Measurements from ENCODE around the gene SAMD4A.

DNA sequence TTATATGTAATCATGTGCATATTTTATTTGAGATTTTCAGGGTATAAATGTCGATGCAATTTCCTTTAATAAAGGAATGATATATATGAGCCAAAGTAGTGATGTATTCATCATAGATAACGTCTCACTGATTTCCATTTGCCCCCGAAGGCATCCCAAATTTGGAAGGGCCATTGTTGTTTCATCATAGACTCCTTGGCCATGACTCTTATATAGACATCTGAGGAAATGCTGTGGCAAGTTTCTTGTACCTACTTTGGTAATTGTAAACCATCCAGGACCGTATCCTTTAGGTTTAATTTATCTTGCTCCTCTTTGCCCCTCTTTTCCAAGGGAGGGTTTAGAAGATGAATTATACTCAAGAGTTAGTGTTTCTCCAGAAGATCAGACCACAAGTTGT, 84.7 kb downstream of the SAMD4A start:
- TF ChIP-seq, protein P1, sequence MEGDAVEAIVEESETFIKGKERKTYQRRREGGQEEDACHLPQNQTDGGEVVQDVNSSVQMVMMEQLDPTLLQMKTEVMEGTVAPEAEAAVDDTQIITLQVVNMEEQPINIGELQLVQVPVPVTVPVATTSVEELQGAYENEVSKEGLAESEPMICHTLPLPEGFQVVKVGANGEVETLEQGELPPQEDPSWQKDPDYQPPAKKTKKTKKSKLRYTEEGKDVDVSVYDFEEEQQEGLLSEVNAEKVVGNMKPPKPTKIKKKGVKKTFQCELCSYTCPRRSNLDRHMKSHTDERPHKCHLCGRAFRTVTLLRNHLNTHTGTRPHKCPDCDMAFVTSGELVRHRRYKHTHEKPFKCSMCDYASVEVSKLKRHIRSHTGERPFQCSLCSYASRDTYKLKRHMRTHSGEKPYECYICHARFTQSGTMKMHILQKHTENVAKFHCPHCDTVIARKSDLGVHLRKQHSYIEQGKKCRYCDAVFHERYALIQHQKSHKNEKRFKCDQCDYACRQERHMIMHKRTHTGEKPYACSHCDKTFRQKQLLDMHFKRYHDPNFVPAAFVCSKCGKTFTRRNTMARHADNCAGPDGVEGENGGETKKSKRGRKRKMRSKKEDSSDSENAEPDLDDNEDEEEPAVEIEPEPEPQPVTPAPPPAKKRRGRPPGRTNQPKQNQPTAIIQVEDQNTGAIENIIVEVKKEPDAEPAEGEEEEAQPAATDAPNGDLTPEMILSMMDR (conservative IDR thresholded peaks at IDR 0.05) = no peak
- no peak for TF ChIP-seq ZFX (IDR thresholded peaks at IDR 0.05)

All from C4-2B (cell line).